HG02610 (cell line): ENCODE data around the gene CCNYL1.

Experiments used
- ATAC-seq: cut with Tn5 transposase; IDR thresholded peaks from one replicate; pipeline ENCODE4 v1.9.1; 2021; ENCODE audit warnings: mild to moderate bottlenecking, moderate library complexity; ENCODE audit not compliant: unreplicated experiment

CCNYL1 gene

GRCh38 chr2:207764096-207764630 is 52.7 kb downstream of the CCNYL1 start:
- no peak for ATAC-seq

- ATAC-seq: no peak
Observed at GRCh38 chr2:207765547-207765946, 54.1 kb downstream of the CCNYL1 start.

GRCh38 chr2:207766041-207766551 is 54.7 kb downstream of the CCNYL1 start:
- ATAC-seq: no peak

- no peak for ATAC-seq
Observed at GRCh38 chr2:207766697-207767460, 55.4 kb downstream of the CCNYL1 start.

- ATAC-seq: no peak
Observed at GRCh38 chr2:207767461-207768167, 56.2 kb downstream of the CCNYL1 start.

GRCh38 chr2:207768168-207768865 is 56.9 kb downstream of the CCNYL1 start:
- no peak for ATAC-seq

- ATAC-seq: no peak
Observed at GRCh38 chr2:207768866-207769596, 57.6 kb downstream of the CCNYL1 start.

GRCh38 chr2:207770602-207771404 is 59.4 kb downstream of the CCNYL1 start:
- no peak for ATAC-seq

GRCh38 chr2:207771421-207771820 is 60.0 kb downstream of the CCNYL1 start:
- ATAC-seq: no peak

- no peak for ATAC-seq
Observed at GRCh38 chr2:207772081-207772843, 60.8 kb downstream of the CCNYL1 start.

GRCh38 chr2:207772844-207773205 is 61.4 kb downstream of the CCNYL1 start:
- no peak for ATAC-seq

GRCh38 chr2:207775473-207775872 is 64.0 kb downstream of the CCNYL1 start:
- ATAC-seq: no peak

GRCh38 chr2:207777124-207777523 is 65.7 kb downstream of the CCNYL1 start:
- no peak for ATAC-seq

GRCh38 chr2:207778298-207778882 is 67.0 kb downstream of the CCNYL1 start:
- ATAC-seq: no peak

GRCh38 chr2:207779523-207779922 is 68.1 kb downstream of the CCNYL1 start:
- no peak for ATAC-seq

GRCh38 chr2:207782238-207783030 is 71.0 kb downstream of the CCNYL1 start:
- no peak for ATAC-seq

- ATAC-seq: no peak
Observed at GRCh38 chr2:207783514-207783913, 72.1 kb downstream of the CCNYL1 start.

- ATAC-seq: no peak
Observed at GRCh38 chr2:207784898-207785297, 73.5 kb downstream of the CCNYL1 start.
